ENCODE data around the gene MAGEA3.
"Not testable (repeated sequence)": the region's sequence is repeated elsewhere in the genome, so short reads cannot be mapped to it uniquely, and the experiment has no call there.

DNA sequence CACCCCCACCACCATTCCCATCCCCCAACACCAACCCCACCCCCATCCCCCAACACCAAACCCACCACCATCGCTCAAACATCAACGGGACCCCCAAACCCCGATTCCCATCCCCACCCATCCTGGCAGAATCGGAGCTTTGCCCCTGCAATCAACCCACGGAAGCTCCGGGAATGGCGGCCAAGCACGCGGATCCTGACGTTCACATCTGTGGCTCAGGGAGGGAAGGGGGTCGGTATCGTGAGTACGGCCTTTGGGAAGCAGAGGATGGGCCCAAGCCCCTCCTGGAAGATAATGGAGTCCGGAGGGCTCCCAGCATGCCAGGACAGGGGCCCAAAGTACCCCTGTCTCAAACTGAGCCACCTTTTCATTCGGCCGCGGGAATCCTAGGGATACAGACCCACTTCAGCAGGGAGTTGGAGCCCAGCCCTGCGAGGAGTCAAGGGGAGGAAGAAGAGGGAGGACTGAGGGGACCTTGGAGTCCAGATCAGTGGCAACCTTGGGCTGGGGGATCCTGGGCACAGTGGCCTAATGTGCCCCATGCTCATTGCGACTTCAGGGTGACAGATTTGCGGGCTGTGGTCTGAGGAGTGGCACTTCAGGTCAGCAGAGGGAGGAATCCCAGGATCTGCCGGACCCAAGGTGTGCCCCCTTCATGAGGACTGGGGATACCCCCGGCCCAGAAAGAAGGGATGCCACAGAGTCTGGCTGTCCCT, 35.7 kb downstream of the MAGEA3 start:
- TF ChIP-seq MEIS1 (CRISPR knock-in tag; IDR thresholded peaks at IDR 0.05; ENCODE audit: borderline replicate concordance); ZNF138 (tag by site-specific recombination; IDR thresholded peaks at IDR 0.05; ENCODE audit: borderline replicate concordance); ZBTB8A (tag by site-specific recombination; IDR thresholded peaks at IDR 0.05); ZNF184 (tag by site-specific recombination; IDR thresholded peaks at IDR 0.05); ZNF830 (tag by site-specific recombination; IDR thresholded peaks at IDR 0.05; ENCODE audit: low read depth): not testable (repeated sequence)
- TF ChIP-seq, protein P1, sequence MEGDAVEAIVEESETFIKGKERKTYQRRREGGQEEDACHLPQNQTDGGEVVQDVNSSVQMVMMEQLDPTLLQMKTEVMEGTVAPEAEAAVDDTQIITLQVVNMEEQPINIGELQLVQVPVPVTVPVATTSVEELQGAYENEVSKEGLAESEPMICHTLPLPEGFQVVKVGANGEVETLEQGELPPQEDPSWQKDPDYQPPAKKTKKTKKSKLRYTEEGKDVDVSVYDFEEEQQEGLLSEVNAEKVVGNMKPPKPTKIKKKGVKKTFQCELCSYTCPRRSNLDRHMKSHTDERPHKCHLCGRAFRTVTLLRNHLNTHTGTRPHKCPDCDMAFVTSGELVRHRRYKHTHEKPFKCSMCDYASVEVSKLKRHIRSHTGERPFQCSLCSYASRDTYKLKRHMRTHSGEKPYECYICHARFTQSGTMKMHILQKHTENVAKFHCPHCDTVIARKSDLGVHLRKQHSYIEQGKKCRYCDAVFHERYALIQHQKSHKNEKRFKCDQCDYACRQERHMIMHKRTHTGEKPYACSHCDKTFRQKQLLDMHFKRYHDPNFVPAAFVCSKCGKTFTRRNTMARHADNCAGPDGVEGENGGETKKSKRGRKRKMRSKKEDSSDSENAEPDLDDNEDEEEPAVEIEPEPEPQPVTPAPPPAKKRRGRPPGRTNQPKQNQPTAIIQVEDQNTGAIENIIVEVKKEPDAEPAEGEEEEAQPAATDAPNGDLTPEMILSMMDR (tag by site-specific recombination; IDR thresholded peaks at IDR 0.05): not testable (repeated sequence)
- TF ChIP-seq, protein P2, sequence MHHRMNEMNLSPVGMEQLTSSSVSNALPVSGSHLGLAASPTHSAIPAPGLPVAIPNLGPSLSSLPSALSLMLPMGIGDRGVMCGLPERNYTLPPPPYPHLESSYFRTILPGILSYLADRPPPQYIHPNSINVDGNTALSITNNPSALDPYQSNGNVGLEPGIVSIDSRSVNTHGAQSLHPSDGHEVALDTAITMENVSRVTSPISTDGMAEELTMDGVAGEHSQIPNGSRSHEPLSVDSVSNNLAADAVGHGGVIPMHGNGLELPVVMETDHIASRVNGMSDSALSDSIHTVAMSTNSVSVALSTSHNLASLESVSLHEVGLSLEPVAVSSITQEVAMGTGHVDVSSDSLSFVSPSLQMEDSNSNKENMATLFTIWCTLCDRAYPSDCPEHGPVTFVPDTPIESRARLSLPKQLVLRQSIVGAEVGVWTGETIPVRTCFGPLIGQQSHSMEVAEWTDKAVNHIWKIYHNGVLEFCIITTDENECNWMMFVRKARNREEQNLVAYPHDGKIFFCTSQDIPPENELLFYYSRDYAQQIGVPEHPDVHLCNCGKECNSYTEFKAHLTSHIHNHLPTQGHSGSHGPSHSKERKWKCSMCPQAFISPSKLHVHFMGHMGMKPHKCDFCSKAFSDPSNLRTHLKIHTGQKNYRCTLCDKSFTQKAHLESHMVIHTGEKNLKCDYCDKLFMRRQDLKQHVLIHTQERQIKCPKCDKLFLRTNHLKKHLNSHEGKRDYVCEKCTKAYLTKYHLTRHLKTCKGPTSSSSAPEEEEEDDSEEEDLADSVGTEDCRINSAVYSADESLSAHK (tag by site-specific recombination; IDR thresholded peaks at IDR 0.05): not testable (repeated sequence)
- TF ChIP-seq, protein P3, sequence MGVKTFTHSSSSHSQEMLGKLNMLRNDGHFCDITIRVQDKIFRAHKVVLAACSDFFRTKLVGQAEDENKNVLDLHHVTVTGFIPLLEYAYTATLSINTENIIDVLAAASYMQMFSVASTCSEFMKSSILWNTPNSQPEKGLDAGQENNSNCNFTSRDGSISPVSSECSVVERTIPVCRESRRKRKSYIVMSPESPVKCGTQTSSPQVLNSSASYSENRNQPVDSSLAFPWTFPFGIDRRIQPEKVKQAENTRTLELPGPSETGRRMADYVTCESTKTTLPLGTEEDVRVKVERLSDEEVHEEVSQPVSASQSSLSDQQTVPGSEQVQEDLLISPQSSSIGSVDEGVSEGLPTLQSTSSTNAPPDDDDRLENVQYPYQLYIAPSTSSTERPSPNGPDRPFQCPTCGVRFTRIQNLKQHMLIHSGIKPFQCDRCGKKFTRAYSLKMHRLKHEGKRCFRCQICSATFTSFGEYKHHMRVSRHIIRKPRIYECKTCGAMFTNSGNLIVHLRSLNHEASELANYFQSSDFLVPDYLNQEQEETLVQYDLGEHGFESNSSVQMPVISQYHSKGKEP (tag by site-specific recombination; IDR thresholded peaks at IDR 0.05): not testable (repeated sequence)
- TF ChIP-seq, protein P4, sequence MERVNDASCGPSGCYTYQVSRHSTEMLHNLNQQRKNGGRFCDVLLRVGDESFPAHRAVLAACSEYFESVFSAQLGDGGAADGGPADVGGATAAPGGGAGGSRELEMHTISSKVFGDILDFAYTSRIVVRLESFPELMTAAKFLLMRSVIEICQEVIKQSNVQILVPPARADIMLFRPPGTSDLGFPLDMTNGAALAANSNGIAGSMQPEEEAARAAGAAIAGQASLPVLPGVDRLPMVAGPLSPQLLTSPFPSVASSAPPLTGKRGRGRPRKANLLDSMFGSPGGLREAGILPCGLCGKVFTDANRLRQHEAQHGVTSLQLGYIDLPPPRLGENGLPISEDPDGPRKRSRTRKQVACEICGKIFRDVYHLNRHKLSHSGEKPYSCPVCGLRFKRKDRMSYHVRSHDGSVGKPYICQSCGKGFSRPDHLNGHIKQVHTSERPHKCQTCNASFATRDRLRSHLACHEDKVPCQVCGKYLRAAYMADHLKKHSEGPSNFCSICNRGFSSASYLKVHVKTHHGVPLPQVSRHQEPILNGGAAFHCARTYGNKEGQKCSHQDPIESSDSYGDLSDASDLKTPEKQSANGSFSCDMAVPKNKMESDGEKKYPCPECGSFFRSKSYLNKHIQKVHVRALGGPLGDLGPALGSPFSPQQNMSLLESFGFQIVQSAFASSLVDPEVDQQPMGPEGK (tag by site-specific recombination; IDR thresholded peaks at IDR 0.05): not testable (repeated sequence)
